DND-41 (cell line): ENCODE data around the gene PHACTR1.

Source experiments
- EZH2 ChIP-seq: IDR thresholded peaks from 3 replicates; pipeline ENCODE4 v1.6.1; 2012; ENCODE audit warnings: borderline replicate concordance, low read depth, mild to moderate bottlenecking, moderate library complexity, low read length, inconsistent platforms; ENCODE audit not compliant: severe bottlenecking
- TF ChIP-seq, protein P1 (sequence below): IDR thresholded peaks from 2 replicates; pipeline ENCODE4 v1.5.1; 2012; ENCODE audit warnings: borderline replicate concordance, low read length, moderate library complexity, mild to moderate bottlenecking; ENCODE audit not compliant: poor library complexity, severe bottlenecking; ENCODE audit errors: extremely low read depth

DNA sequence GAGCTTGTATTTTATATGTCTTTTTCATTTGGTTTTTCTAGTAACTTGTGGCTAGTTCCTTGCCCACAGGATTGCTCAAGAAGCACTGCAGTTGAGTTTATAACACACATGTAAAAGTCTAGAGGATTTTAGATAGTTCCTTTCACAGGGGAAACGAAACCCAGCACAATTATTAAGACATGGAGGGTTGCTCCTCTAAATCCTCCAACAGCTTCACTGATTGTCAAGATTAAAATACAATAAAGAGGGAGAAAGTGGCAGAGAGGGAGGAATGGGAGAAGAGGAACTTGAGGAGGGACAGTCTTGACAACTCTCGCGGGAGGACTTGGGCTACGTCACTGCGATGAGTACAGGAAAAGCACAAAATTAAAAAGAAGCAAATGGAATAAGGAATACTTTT lies 621.5 kb downstream of the PHACTR1 start:
- TF ChIP-seq, protein P1, sequence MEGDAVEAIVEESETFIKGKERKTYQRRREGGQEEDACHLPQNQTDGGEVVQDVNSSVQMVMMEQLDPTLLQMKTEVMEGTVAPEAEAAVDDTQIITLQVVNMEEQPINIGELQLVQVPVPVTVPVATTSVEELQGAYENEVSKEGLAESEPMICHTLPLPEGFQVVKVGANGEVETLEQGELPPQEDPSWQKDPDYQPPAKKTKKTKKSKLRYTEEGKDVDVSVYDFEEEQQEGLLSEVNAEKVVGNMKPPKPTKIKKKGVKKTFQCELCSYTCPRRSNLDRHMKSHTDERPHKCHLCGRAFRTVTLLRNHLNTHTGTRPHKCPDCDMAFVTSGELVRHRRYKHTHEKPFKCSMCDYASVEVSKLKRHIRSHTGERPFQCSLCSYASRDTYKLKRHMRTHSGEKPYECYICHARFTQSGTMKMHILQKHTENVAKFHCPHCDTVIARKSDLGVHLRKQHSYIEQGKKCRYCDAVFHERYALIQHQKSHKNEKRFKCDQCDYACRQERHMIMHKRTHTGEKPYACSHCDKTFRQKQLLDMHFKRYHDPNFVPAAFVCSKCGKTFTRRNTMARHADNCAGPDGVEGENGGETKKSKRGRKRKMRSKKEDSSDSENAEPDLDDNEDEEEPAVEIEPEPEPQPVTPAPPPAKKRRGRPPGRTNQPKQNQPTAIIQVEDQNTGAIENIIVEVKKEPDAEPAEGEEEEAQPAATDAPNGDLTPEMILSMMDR: no peak
- no peak for TF ChIP-seq EZH2
